OCI-LY1 (cell line): ENCODE results near the gene MBOAT2.

ENCODE experiments used
- H2AFZ ChIP-seq: fragments of 200-600 bp; sonication (generic), shearing (Covaris generic); 2 replicates; pipeline ENCODE4 v1.6.0; 2014; ENCODE audit warnings: antibody characterized with exemption, mild to moderate bottlenecking, low read length
- H3F3A ChIP-seq: fragments of 200-600 bp; sonication (generic), shearing (Covaris generic); 2 replicates; pipeline ENCODE4 v1.6.0; 2014; ENCODE audit warnings: mild to moderate bottlenecking, antibody characterized with exemption, low read length, moderate library complexity; ENCODE audit not compliant: insufficient read depth
- H3K27ac ChIP-seq: fragments of 200-600 bp; sonication (generic); 2 replicates; pipeline ENCODE4 v1.5.1; 2014; ENCODE audit warnings: low read length, mixed run types, mild to moderate bottlenecking, low read depth; ENCODE audit not compliant: poor library complexity, severe bottlenecking
- H3K27me3 ChIP-seq: fragments of 200-600 bp; sonication (generic); 2 replicates; pipeline ENCODE4 v1.6.0; 2014; ENCODE audit warnings: antibody characterized with exemption, mild to moderate bottlenecking, low read length, moderate library complexity; ENCODE audit not compliant: insufficient read depth
- H3K36me3 ChIP-seq: fragments of 200-600 bp; sonication (generic); 2 replicates; pipeline ENCODE4 v1.6.1; 2014; ENCODE audit warnings: mild to moderate bottlenecking, antibody characterized with exemption, low read length, moderate library complexity, mixed read lengths; ENCODE audit not compliant: insufficient read depth
- H3K4me1 ChIP-seq: fragments of 200-600 bp; sonication (generic); 2 replicates; pipeline ENCODE4 v1.5.1; 2014; ENCODE audit warnings: mild to moderate bottlenecking, low read length, moderate library complexity; ENCODE audit not compliant: insufficient read depth, severe bottlenecking
- H3K4me2 ChIP-seq: fragments of 200-600 bp; sonication (generic), shearing (Covaris generic); 2 replicates; pipeline ENCODE4 v1.6.1; 2014; ENCODE audit warnings: low read length
- H3K4me3 ChIP-seq: fragments of 200-600 bp; sonication (generic); 2 replicates; pipeline ENCODE4 v1.5.1; 2014; ENCODE audit warnings: low read length, low read depth, mild to moderate bottlenecking, mixed read lengths; ENCODE audit not compliant: poor library complexity, severe bottlenecking
- H3K79me2 ChIP-seq: fragments of 200-600 bp; shearing (Covaris generic); 2 replicates; pipeline ENCODE4 v1.6.1; 2016; ENCODE audit warnings: mixed run types, low read length, mixed read lengths; ENCODE audit not compliant: insufficient read depth
- H3K9ac ChIP-seq: fragments of 200-600 bp; sonication (generic), shearing (Covaris generic); 2 replicates; pipeline ENCODE4 v1.6.1; 2014; ENCODE audit warnings: mild to moderate bottlenecking, low read length, mixed read lengths
- H3K9me2 ChIP-seq: fragments of 200-600 bp; sonication (generic), shearing (Covaris generic); 2 replicates; pipeline ENCODE4 v1.6.1; 2014; ENCODE audit warnings: low read depth, mild to moderate bottlenecking, low read length, mixed read lengths
- H3K9me3 ChIP-seq: fragments of 200-600 bp; shearing (Covaris generic); 2 replicates; pipeline ENCODE4 v1.6.1; 2014; ENCODE audit warnings: low read length, mixed read lengths
- H4K20me1 ChIP-seq: fragments of 200-600 bp; sonication (generic), shearing (Covaris generic); 2 replicates; pipeline ENCODE4 v1.6.0; 2016; ENCODE audit warnings: mild to moderate bottlenecking, low read length; ENCODE audit not compliant: insufficient read depth
- EZH2 ChIP-seq: fragments of 200-600 bp; sonication (generic), shearing (Covaris generic); IDR thresholded peaks from 2 replicates; pipeline ENCODE4 v1.8.0; 2017; ENCODE audit warnings: borderline replicate concordance, mixed run types, mild to moderate bottlenecking, antibody characterized with exemption, low read length, moderate library complexity, mixed read lengths
- TF ChIP-seq, protein P1 (sequence below): fragments of 200-600 bp; sonication (generic), shearing (Covaris generic); IDR thresholded peaks from 2 replicates; pipeline ENCODE4 v1.5.1; 2017; ENCODE audit warnings: mild to moderate bottlenecking, antibody characterized with exemption, low read length, moderate library complexity, mixed read lengths

Gene MBOAT2

DNA sequence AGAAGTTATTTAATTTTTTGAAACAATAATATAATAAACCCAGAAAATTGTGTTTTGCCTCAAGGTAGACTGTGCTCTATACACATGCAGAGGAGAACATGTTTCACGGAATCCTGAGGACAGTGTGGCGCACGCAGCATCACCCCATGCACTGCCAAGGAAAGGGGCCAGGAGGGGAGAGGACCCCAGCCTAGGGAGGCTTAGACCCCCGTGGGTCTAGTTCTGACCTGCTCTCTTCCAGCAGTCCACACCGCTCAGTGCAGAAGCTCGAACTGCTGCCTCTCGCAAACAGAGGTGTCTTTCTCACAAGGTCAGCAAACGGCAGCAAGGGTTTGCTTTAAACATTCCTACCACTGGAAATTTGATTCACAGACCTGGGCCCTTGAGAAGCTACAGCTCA lies 114.5 kb downstream of the MBOAT2 start:
- H3K9me3 ChIP-seq, result no peaks in the 10 kb centered on the region
- no peaks in the 10 kb centered on the region for H3K27me3 ChIP-seq
- H2AFZ ChIP-seq, result no peak overlapping the region
- no peaks in the 10 kb centered on the region for H3K9me2 ChIP-seq
- no peak overlapping the region for H3K4me2 ChIP-seq
- H3F3A ChIP-seq, result no peaks in the 10 kb centered on the region
- H3K9ac ChIP-seq, result no peak overlapping the region
- H3K79me2 ChIP-seq, result no peaks in the 10 kb centered on the region
- H4K20me1 ChIP-seq, result no peaks in the 10 kb centered on the region
- TF ChIP-seq, protein P1, sequence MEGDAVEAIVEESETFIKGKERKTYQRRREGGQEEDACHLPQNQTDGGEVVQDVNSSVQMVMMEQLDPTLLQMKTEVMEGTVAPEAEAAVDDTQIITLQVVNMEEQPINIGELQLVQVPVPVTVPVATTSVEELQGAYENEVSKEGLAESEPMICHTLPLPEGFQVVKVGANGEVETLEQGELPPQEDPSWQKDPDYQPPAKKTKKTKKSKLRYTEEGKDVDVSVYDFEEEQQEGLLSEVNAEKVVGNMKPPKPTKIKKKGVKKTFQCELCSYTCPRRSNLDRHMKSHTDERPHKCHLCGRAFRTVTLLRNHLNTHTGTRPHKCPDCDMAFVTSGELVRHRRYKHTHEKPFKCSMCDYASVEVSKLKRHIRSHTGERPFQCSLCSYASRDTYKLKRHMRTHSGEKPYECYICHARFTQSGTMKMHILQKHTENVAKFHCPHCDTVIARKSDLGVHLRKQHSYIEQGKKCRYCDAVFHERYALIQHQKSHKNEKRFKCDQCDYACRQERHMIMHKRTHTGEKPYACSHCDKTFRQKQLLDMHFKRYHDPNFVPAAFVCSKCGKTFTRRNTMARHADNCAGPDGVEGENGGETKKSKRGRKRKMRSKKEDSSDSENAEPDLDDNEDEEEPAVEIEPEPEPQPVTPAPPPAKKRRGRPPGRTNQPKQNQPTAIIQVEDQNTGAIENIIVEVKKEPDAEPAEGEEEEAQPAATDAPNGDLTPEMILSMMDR, result no peak
- no peak for TF ChIP-seq EZH2
- no peaks in the 10 kb centered on the region for H3K36me3 ChIP-seq
- H3K4me3 ChIP-seq, result no peak overlapping the region
- H3K4me1 ChIP-seq, result no peaks in the 10 kb centered on the region
- no peak overlapping the region for H3K27ac ChIP-seq

DNA sequence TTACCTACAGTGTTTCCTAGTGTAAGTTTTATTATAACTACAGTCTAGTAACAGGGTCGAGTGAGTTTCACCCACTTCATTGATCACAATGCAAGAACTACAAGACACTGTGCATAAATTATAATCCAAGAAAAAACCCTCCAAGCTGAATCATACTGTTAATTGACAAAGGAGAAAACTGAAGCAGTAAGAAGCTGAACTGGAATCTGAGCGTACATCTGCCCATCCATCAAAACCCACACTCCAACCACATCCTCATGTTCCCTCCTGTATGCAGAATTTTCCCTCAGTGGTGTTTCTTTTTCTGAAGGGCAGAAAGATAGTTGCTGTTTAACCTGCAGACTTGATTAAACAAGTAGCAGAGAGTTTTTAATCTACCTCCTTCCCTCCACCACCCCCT lies 116.6 kb downstream of the MBOAT2 start:
- Histone ChIP-seq H4K20me1 (no peaks in the 10 kb centered on the region), H2AFZ (no peak overlapping the region), H3K27ac (no peak overlapping the region), H3F3A (no peaks in the 10 kb centered on the region), H3K4me2 (no peak overlapping the region), H3K9ac (no peak overlapping the region), H3K9me2 (no peaks in the 10 kb centered on the region), H3K4me3 (no peak overlapping the region), H3K36me3 (no peaks in the 10 kb centered on the region), H3K4me1 (no peaks in the 10 kb centered on the region), H3K79me2 (no peaks in the 10 kb centered on the region), H3K27me3 (no peaks in the 10 kb centered on the region), H3K9me3 (no peaks in the 10 kb centered on the region)
- no peak for TF ChIP-seq EZH2
- TF ChIP-seq, protein P1, result no peak

DNA sequence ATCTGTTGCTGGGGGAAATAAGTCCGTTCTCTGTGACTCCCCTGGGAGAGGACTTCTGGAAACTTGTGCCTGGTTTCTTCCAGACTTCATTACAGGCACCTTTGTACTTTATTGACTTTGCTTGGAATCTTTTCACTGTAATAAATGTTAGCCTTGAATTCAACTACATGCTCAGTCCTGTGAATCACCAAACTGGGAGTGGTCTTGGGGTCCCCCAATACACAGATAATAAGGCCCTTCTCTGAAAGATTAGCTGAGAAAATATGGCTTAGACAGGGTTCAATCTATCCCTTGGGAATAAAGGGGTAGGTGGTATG lies 117.3 kb downstream of the MBOAT2 start:
- TF ChIP-seq, protein P1, result no peak
- TF ChIP-seq EZH2, result no peak

More for the DNA sequence above, 117.3 kb downstream of the MBOAT2 start:
- Histone ChIP-seq H3K9me3 (no peaks in the 10 kb centered on the region), H3K27ac (no peak overlapping the region), H3F3A (no peaks in the 10 kb centered on the region), H3K4me3 (no peak overlapping the region), H4K20me1 (no peaks in the 10 kb centered on the region), H3K27me3 (no peaks in the 10 kb centered on the region), H3K9ac (no peak overlapping the region), H3K36me3 (no peaks in the 10 kb centered on the region), H3K9me2 (no peaks in the 10 kb centered on the region), H3K79me2 (no peaks in the 10 kb centered on the region), H3K4me2 (no peak overlapping the region), H2AFZ (no peak overlapping the region), H3K4me1 (no peaks in the 10 kb centered on the region)
